NCI-H2029 (cell line): Measurements from ENCODE around the gene RAB36.

Experiments used
- DNase-seq: peaks from one replicate; lab custom pipeline; 2025; lab: John Stamatoyannopoulos, UW

Gene RAB36

DNA sequence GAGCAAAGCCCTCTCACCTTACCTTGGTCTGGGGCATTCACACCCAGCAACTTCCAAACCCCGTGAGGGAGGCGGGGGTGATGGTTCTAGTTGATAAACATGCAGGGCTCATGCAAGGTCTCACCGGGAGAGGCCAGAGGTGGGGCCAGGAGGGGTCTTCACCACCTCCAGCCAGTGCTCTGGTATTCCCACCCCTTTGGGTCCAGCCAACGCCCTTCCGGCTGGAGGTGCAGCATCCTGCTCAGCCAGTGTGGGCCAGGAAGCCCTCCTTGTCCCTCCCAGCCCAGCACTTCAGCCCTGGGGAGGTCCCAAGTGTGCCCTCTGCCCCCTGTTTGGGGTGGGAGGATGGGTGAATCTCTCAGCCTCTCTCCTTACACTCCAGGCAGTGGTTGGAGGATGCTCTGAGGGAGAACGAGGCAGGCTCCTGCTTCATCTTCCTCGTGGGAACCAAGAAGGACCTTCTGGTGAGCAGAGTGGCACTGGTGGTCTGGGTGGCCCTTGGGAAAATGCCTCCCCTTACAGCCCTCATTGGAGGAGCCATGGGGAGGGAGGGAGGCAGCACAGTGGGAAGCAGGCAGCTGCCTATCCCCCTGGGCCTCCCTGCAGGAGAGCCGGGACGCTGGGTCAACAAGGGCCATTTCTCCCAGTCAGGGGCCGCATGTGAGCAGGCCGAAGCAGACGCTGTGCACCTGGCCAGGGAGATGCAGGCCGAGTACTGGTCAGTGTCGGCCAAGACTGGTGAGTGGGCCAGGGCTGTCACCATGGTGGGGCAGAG, 13.4 kb downstream of the RAB36 start:
- DNase-seq: no peak

DNA sequence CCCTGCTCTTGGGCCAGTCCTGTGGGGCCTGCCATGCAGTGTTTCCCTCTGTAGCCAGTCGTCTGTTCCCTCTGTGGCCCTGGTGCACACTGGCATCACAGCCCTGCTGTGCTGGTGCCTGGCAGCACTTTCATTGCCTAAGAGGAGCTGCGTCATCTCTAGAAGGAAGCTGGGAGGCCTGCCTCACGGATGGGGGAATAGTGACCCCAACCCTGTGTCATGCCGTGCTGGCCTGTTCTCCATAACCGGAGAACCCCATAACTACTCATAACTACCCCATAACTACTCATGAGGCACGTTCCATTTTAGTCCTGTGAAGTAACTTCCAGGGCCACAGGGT, 14.0 kb downstream of the RAB36 start:
- DNase-seq: no peak

DNA sequence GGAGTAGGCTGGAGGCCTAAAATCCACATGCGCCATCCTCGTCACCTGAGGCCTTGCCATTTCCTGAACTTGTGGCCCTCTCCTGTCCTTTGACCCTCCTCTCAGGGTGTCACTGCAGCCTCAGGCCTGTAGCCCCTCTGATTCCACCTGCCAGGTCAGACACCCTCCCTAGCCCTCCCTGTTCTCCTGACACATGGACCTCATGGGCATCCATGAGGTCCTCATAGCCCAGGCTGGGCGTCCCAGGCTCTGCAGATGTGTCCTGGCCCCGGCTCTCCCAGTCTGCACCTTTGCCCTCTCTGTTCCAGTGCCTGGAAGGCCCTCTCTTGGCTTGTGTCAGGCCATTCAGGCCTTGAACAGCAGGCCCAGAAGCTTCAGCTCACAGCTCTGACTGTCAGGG, 15.8 kb downstream of the RAB36 start:
- DNase-seq: no peak

DNA sequence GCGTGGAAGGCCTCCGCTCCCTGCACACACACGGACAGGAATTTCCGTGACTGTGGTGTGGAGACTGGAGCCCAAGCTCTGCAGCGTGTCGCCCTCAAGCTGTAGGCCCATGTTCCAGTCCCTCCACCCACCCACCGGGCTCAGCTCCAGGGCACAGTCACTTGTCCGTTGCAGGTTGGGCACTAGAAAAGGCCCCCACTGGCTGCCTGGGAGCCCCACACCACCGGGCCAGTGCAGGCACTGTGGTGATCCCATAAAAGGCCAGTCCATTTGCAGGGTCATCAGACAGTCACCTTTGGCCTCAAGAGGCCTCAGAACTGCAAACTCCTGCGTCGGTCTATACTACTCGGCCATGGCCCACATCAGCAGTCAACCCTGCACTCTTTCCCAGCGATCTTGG, 16.3 kb downstream of the RAB36 start:
- DNase-seq: no peak

DNA sequence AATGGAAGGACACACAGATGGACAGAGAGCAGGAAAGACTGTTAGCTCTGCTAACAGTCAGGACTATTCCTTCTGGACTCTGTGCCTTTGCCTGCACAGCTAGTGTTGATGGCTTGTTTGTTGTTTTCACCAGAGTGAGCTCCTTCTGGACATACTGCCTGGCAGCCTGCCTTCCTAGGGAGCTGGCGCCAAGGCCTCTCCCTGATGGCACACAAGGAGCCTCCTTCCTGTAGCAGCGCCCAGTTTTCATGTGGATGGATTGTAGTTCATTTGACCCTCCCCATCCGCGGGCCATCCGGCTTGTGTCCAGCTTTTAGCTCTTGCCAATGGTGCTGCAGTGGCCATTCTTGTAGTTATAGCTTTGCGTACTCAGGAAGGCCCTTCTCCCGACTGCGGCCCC, 18.4 kb downstream of the RAB36 start:
- DNase-seq: peak; percentile 47

DNA sequence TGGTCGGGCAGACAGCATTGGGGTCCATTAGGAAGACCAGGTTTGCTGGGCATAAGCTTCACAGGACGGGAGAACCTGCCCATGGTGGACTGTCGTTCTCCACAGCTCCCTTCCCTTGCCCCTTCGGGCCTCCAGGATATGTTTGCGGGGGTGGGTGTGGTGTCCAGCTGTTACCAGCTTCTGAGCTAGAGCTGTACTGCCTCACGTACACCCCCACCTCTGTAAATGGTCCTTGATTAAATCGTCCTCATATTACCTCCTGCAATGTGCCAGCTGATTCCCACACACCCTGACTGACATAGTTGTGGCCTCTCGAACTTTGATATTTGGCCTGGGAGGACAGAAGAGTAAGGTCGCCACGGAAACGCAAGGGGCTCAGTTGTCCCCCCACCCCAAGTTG, 18.8 kb downstream of the RAB36 start:
- DNase-seq: no peak

DNA sequence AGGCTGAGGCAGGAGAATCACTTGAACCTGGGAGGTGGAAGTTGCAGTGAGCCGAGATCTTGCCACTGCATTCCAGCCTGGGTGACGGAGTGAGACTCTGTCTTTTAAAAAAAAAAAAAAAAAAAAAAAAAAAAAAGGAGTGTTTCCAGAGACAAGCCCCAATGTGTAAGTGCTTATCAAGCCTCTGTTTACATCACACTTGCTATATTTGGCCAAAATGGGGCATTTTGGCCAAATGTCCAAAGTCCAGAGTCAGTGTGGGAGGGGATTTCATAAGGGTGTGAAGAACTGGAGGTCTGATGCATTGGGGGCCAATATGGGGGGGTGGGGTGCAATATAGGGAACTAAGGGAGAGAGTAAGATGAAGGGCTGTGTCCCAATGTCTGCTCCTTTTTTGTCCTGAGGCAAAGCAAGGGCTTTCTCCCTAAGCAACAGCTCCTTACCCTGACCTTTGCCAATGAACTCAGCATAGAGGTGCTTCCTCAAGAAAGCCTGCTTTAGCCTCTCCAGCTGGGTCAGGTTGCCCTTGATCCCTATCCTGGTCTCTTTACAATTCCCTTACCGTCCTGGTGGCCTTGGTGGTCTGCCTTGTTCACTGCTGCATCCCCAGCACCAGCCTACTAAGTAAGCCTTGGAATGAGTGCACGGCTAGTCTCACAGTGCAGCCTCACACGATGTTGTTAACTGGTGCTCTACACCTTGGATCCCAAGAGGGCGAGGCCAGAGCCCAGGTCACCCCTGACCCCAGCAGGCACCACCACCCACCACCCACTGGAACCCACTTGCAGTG, 21.0 kb downstream of the RAB36 start:
- DNase-seq: no peak

DNA sequence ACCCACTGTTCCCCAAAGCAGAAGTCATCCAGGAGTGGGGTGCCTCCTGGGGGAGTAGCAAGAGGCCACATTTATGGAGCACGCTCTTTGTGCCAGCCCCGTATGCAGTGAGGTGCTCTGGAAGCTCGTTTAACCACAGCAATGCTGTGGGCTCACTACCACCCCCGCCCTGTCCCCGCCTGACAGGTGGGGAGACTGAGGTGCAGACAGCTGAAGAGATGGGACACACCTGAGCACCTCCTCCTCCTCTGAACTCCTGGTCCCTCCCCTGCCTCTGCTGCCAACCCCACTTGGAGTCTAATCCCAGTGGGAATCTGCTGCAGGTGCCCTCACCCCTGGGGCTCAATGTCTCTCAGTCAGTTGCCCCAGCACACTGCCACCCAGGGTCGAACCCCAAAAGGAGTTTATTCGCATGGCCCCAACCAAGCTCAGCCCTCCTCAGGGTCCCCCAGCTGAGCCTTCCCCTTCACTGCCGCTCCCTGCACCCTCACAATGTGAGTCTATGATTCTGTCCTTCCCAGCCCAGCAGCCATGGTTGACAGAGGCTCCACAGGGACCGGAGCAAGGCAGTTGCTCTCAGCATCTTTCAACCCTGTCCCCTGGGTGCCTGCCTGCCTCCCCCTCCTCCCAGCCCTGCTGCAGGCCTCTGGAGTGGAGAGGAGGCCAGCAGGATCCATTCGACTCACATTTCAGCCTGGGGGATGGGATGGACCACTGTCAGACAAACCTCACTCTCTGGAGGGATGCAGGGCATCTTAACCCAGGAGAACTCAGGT, 21.8 kb downstream of the RAB36 start:
- no peak for DNase-seq

DNA sequence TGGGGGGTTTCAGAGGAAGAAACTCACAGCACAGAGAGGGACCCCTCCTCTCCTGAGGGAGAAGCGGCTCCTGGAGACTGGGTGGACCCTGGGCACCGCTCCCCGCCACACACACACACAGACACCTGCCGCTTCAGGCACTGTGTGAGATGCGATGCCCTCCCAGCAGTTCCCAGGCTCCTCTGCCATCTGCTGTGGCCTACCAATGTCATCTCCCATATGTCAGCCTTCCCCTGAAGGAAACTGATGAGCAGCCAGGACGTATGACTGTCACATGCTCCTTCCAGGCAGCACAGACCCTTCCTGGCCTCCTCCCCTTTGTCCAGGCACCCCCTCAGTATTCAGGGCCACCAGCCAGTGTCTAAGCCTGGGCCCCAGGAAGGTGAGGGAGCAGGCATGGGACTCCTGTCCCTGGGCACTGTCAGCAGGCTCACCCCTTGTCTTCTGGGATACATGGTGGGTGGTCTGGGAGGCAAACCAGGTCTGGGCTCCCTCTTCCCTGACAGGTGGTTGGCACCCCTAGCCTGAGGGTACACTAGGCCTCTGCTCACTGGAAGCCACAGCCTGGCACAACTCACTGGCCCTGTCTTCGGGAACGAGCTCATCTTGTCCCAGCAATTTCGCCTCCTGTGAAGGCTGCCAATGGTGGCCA, 23.2 kb downstream of the RAB36 start:
- no peak for DNase-seq

DNA sequence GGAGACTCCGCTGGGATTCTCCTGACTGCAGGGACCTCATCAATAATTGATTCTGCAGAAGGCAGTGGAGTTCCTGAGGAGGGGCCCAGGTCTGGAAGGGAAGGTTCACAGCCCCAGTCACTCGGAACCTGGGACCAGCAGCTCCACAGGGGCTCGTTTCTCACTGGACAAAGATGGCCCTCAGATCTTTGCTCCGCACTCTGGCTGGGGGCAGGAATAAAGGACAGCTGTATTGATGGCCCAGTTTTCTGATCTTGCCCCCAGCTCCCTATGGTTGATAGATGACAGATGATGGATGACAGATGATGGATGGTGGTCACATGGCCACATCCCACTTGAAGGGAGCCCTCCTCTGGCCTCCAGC, 23.7 kb downstream of the RAB36 start:
- no peak for DNase-seq

DNA sequence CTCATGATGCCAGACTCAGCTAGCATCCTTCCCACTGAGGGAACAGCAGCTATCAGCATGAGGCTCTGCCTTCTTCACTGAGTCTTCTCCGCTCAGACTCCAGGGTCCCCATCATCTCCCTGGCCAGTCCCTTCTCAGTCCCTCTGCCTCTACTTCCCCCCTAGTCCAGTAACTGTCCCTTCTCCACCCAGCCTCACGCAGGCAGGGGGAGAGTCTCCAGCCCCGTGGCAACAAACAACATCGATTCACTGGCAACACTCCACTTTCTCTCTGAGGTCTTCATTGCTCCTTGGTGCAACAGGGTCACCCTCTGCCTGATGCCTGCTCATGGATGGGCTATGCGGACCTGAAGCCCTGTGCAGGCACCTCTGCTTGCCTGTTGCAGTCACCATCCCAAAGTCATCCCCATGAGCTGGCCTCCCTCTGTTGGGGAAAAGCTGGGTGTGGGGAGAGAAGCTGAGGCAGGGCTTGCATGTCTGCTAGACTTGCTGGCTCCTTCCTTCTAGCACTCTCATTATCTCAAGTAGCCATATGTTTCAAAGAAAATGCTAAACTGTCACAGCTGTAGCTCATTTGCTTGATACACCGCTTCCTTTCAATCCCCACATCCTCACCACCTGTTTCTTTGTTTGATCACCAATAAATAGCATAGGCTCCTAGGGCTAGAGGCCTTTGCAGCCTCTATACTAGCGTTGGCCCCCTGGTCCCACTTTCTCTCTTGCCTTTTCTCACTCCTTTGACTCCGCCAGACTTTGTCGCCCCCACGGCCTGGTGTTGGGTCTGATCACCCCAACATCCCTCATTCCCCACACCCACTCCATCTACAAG, 30.8 kb downstream of the RAB36 start:
- DNase-seq: no peak

DNA sequence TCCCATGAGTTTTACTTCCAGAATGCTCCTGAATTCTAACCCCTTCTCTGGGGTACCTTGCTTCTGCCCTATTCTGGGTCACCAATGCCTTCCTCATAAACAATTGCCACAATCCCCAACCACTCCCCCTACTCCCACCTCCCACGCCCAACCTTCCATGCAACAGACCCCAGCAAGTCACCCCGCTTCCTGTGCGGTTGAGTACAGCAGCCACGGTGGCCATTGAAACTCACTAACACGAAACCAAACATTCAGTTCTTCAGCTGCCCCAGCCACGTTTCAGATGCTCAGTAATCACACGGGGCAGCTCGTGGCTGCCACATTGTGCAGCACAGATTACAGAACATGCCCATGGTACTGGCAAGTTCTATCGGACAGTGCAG, 31.4 kb downstream of the RAB36 start:
- DNase-seq: no peak

DNA sequence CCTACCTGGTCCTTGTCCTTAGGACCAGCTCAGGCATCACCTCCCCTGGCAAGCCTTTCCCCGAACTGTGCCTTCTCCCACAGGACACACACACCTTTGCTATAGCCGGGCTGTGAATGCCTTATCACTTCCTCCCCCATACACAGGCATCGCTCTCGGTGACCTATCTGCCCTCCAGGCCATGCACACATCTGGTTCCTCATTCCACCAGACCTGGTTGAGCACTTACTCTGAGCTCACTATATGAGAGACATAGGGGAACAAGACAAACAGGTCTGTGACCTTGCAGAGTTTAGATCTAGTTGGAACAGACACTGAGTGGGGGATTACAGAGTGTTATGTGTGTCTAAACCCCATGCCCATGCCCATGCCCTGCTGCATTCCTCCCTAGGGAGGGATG, 31.9 kb downstream of the RAB36 start:
- DNase-seq: no peak

DNA sequence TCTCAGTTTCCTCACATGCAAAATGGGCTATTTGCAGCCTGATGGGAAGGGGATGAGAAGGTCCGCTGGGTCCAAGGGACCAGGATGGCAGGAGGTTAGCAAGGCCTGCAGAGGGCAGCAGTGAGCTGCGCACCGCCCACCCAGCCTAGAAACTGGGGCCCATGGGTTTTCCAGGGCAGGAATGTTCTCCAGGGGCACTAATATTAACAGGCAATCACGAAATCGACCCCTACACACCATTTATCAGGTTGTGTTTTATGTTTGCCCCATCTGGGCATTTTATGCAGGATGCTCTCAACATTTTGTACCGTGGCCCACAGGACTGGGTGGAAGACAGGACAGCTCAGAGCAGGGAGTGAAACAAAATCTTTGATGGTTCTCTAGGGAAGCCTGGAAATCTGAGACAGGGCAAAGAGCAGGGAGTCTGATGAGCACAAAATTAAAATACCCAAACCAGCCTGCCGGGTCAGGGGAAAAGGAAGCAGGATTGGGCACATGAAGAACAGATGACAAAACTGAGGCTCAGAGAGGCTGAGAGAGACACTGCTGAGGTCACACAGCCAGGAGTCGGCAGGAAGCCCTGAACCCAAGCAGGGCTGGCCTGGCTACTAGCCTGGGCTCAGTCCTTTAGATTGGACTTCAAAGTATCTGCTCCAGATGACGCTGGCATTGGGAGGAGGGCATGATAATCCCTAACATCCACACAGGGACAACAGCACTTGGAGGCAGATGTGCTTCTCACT, 33.4 kb downstream of the RAB36 start:
- DNase-seq: no peak

DNA sequence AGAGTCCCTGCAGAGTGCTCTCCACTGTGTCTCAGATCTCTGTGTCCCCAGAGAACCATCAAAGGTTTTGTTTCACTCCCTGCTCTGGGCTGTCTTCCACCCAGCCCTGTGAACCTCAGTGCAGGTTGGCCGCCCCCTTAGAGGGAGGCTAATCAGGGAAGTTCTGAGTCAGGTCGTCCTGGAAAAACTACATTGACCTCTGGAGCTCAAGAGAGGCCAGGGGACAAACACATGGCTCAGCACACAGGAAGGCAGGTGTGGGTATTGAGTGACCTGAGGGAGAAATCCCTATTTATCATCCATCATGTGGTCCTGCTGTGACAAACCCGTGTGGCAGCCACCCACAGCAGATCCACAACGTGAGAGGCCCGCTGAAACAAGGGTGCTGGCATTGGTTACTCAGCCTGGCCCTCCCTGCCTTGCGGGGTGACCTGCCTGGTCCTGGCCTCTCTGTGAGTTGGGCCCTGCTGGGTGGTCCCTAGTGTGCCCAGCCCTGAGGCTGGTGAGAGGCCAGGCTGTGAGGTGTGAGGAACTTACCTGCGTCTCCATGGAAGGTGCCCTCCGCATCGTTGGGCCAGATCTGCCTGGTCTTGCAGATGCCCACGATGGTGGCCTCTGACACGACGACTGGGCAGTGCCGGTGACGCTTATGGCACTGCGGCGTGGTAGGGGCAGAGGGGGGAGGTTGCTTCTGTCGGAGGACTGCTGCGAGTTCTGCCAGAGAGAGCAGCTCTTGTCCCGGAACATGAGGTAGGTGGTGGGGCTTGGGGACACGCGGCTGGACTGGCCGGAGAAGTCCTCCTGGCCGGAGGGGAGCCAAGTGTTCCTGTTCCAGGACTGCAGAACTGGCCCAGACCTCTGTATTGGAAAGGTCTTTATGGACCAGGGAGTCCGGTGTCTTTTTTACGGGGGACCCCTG, 34.4 kb downstream of the RAB36 start:
- DNase-seq: no peak

DNA sequence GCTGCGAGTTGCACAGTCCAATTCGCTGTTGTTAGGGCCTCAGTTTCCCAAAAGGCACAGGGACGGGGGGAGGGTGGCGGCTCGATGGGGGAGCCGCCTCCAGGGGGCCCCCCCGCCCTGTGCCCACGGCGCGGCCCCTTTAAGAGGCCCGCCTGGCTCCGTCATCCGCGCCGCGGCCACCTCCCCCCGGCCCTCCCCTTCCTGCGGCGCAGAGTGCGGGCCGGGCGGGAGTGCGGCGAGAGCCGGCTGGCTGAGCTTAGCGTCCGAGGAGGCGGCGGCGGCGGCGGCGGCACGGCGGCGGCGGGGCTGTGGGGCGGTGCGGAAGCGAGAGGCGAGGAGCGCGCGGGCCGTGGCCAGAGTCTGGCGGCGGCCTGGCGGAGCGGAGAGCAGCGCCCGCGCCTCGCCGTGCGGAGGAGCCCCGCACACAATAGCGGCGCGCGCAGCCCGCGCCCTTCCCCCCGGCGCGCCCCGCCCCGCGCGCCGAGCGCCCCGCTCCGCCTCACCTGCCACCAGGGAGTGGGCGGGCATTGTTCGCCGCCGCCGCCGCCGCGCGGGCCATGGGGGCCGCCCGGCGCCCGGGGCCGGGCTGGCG, 35.1 kb downstream of the RAB36 start, which contains the start of gene BCR:
BCR (plus strand) TSS at position 209 of the 592 bp plus-strand sequence. CDS start 452 bp downstream, outside the sequence.
- DNase-seq: peak; percentile 45

DNA sequence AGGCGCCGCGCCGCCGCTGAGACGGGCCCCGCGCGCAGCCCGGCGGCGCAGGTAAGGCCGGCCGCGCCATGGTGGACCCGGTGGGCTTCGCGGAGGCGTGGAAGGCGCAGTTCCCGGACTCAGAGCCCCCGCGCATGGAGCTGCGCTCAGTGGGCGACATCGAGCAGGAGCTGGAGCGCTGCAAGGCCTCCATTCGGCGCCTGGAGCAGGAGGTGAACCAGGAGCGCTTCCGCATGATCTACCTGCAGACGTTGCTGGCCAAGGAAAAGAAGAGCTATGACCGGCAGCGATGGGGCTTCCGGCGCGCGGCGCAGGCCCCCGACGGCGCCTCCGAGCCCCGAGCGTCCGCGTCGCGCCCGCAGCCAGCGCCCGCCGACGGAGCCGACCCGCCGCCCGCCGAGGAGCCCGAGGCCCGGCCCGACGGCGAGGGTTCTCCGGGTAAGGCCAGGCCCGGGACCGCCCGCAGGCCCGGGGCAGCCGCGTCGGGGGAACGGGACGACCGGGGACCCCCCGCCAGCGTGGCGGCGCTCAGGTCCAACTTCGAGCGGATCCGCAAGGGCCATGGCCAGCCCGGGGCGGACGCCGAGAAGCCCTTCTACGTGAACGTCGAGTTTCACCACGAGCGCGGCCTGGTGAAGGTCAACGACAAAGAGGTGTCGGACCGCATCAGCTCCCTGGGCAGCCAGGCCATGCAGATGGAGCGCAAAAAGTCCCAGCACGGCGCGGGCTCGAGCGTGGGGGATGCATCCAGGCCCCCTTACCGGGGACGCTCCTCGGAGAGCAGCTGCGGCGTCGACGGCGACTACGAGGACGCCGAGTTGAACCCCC, 35.8 kb downstream of the RAB36 start:
- DNase-seq: no peak

DNA sequence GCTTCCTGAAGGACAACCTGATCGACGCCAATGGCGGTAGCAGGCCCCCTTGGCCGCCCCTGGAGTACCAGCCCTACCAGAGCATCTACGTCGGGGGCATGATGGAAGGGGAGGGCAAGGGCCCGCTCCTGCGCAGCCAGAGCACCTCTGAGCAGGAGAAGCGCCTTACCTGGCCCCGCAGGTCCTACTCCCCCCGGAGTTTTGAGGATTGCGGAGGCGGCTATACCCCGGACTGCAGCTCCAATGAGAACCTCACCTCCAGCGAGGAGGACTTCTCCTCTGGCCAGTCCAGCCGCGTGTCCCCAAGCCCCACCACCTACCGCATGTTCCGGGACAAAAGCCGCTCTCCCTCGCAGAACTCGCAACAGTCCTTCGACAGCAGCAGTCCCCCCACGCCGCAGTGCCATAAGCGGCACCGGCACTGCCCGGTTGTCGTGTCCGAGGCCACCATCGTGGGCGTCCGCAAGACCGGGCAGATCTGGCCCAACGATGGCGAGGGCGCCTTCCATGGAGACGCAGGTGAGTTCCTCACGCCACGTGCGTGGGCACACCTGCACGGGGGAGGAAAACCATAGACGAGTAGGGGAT, 36.5 kb downstream of the RAB36 start:
- no peak for DNase-seq
